ENCODE data around the gene CFAP58.
A peak's percentile ranks its signal among the peaks of the same experiment; 100 is the strongest.

CFAP58 gene

GRCh38 chr10:104321725-104322415, 31.8 kb upstream of the CFAP58 start:
- DNase-seq: no peak

- no peak for DNase-seq
These were observed 31.2 kb upstream of the CFAP58 start for GRCh38 chr10:104322416-104322782.

GRCh38 chr10:104323085-104323484, 30.5 kb upstream of the CFAP58 start:
- no peak for DNase-seq

- no peak for DNase-seq
These were observed 29.9 kb upstream of the CFAP58 start for GRCh38 chr10:104323760-104324201.

GRCh38 chr10:104324221-104324686, 29.4 kb upstream of the CFAP58 start:
- DNase-seq: no peak

- no peak for DNase-seq
These were observed 28.7 kb upstream of the CFAP58 start for GRCh38 chr10:104324931-104325330.

- DNase-seq: no peak
These were observed 27.9 kb upstream of the CFAP58 start for GRCh38 chr10:104325436-104326435.

GRCh38 chr10:104326991-104327610, 26.5 kb upstream of the CFAP58 start:
- DNase-seq: no peak

GRCh38 chr10:104327745-104328645, 25.6 kb upstream of the CFAP58 start:
- no peak for DNase-seq

- no peak for DNase-seq
These were observed 25.1 kb upstream of the CFAP58 start for GRCh38 chr10:104328646-104328895.

GRCh38 chr10:104328896-104329710, 24.5 kb upstream of the CFAP58 start:
- DNase-seq: peak; percentile 27

GRCh38 chr10:104329735-104330134, 23.9 kb upstream of the CFAP58 start:
- DNase-seq: no peak

- DNase-seq: no peak
These were observed 23.2 kb upstream of the CFAP58 start for GRCh38 chr10:104330168-104331110.

GRCh38 chr10:104331208-104331838, 22.3 kb upstream of the CFAP58 start:
- no peak for DNase-seq

- no peak for DNase-seq
These were observed 21.2 kb upstream of the CFAP58 start for GRCh38 chr10:104332243-104333031.

GRCh38 chr10:104333032-104333727, 20.5 kb upstream of the CFAP58 start:
- DNase-seq: peak; percentile 18

- no peak for DNase-seq
These were observed 19.8 kb upstream of the CFAP58 start for GRCh38 chr10:104333728-104334373.

GRCh38 chr10:104334561-104334960, 19.1 kb upstream of the CFAP58 start:
- DNase-seq: no peak
